ENCODE measurements around the gene ARSK.
A peak's percentile ranks its signal among the peaks of the same experiment; 100 is the strongest.
"Not testable (repeated sequence)": the region's sequence is repeated elsewhere in the genome, so short reads cannot be mapped to it uniquely, and the experiment has no call there.

The ARSK gene

DNA sequence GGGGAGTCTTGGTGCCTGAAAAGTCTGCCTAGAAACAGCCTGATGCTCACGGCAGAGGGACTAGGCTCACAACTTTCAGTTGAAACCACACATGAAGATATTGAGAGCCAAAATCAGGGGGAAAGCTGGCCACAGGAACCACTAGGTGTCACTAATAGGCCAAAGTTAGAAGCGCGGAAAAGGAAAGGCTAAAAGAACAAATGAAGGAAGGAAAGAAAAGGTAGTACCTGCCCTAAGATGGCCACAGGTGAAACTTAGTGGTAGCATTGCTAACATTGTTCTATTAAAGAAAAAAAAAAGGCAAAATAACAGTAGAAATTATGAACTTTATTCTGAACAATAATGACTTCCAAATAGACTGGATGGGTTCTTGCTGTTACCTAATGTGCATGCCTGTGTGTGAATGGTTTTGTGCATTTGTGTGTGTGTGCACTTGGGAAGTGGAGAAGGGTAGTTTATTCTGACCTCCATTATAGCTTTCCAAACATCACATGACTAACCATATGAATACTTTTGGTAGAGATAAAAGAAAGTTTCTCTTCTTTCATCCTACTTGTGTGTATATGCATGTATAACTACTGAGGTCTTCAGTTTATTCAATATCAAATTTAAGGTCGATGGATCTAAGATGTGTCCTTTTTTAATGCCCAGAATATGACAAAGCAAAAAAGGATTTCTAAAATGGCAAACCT, 89.6 kb downstream of the ARSK start:
- H3K4me3 ChIP-seq (replicated peaks in 1 of 2; ENCODE audit: low read depth in 2 of 2, low read length in 2 of 2), result no peak overlapping the region
- DNase-seq (ENCODE audit: low read depth in 2 of 2), result peak; percentile 72 to 79
- TF ChIP-seq, protein P1, sequence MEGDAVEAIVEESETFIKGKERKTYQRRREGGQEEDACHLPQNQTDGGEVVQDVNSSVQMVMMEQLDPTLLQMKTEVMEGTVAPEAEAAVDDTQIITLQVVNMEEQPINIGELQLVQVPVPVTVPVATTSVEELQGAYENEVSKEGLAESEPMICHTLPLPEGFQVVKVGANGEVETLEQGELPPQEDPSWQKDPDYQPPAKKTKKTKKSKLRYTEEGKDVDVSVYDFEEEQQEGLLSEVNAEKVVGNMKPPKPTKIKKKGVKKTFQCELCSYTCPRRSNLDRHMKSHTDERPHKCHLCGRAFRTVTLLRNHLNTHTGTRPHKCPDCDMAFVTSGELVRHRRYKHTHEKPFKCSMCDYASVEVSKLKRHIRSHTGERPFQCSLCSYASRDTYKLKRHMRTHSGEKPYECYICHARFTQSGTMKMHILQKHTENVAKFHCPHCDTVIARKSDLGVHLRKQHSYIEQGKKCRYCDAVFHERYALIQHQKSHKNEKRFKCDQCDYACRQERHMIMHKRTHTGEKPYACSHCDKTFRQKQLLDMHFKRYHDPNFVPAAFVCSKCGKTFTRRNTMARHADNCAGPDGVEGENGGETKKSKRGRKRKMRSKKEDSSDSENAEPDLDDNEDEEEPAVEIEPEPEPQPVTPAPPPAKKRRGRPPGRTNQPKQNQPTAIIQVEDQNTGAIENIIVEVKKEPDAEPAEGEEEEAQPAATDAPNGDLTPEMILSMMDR (IDR thresholded peaks at IDR 0.05; ENCODE audit: low read depth, low read length), result peak; percentile 78

DNA sequence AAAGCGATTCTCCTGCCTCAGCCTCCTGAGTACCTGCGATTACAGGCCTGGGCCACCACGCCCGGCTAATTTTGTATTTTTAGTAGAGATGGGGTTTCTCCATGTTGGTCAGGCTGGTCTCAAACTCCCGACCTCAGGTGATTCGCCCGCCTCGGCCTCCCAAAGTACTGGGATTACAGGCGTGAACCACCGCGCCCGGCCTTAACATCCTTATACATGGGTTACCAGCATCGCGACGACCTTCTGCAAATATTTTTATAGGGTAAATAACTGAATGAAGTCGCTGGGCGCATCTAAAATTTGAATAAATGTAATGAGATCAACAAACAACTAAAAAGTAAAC, 91.3 kb downstream of the ARSK start:
- H3K4me3 ChIP-seq (replicated peaks in 1 of 2; ENCODE audit: low read depth in 2 of 2, low read length in 2 of 2); DNase-seq (ENCODE audit: low read depth in 2 of 2): not testable (repeated sequence)

DNA sequence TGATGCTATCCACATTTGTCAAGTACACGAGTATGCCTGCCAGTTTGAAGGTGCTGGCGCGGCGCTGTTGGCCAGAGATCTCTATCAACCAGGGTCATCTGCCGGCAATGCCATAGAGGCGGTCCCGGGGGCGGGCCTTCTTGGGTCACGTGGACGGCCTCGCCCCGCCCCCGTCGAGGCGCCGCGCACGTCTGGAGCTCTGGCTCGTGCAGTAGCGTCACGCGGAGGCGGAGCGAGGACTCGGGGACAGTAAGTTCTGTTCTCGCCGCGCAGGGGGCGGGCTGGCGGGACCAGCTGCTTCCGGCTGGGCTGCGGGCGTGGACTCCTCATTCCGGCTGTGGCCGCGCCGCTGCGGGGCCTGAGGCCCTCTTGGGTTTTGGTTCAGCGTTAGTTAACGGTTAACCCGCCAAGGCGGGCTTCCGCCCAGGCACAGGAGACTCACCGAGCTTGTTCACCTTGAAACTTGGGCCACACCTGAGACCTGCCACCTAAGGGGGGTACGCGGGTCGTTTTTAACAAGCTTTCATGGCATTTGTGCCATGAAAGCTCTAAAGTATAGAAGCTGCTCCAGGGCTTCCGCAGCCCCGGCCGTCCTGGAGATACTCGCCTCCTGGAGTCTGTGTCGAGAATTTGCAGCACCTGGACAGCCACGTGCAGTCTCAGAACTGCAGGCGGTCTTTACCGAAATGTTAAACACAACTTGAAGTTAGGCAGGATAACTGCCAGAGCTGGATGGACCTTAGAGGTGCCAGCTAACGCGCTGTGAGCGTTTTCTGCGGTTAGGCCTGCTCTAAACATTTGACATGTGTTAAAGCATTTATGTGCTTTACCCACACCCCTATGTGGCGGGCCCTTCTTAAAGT, 91.9 kb downstream of the ARSK start, which contains the start of gene RFESD:
Gene RFESD (plus strand): TSS at position 209 of the 863 bp plus-strand sequence. CDS start 5,495 bp downstream, outside the sequence.
- TF ChIP-seq, protein P1 (IDR thresholded peaks at IDR 0.05; ENCODE audit: low read depth, low read length), result peak; percentile 21
- DNase-seq (ENCODE audit: low read depth in 2 of 2), result peak; percentile 96
- peak within 1 kb of the TSS; percentile 47 to 49 for H3K4me3 ChIP-seq (replicated peaks in 1 of 2; ENCODE audit: low read depth in 2 of 2, low read length in 2 of 2)

GRCh38 chr5:95647886-95648860, 93.3 kb downstream of the ARSK start:
- H3K4me3 ChIP-seq (replicated peaks in 1 of 2; ENCODE audit: low read depth in 2 of 2, low read length in 2 of 2), result no peak overlapping the region
- TF ChIP-seq, protein P1 (IDR thresholded peaks at IDR 0.05; ENCODE audit: low read depth, low read length), result no peak
- DNase-seq (ENCODE audit: low read depth in 2 of 2), result peak; percentile 14 to 39

DNA sequence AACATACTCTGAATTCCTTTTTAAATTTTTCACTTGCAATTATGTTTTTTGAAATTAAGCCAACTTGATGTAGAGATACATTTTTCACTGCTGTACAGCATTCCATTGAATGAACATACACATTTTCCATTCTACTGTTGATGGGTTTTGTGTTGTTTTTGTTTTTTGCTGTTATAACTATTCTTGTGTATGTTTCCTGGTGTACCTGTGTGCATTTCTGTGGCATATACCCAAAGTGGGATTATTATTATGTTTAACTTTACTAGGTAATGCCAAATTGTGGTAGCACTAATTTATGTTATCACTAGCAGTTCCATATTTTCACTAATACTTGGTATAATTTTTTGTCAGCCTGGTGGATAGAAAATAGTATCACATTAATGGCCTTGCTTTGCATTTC, 94.4 kb downstream of the ARSK start:
- no peak for DNase-seq (ENCODE audit: low read depth in 2 of 2)
- no peak overlapping the region for H3K4me3 ChIP-seq (replicated peaks in 1 of 2; ENCODE audit: low read depth in 2 of 2, low read length in 2 of 2)
- TF ChIP-seq, protein P1 (IDR thresholded peaks at IDR 0.05; ENCODE audit: low read depth, low read length), result no peak

- TF ChIP-seq, protein P1 (IDR thresholded peaks at IDR 0.05; ENCODE audit: low read depth, low read length), result no peak
- H3K4me3 ChIP-seq (replicated peaks in 1 of 2; ENCODE audit: low read depth in 2 of 2, low read length in 2 of 2), result no peak overlapping the region
- no peak for DNase-seq (ENCODE audit: low read depth in 2 of 2)
Measured at GRCh38 chr5:95649842-95650620, 95.1 kb downstream of the ARSK start.

Data from cardiac fibroblast (primary cell).